Measurements from ENCODE around the gene TMEM98. TPM values are rescaled to one million over a fixed set of nuclear protein-coding genes. Genes with fewer than 3 reads are reported as not detected.
A peak's percentile ranks its signal among the peaks of the same experiment; 100 is the strongest.

The TMEM98 gene
- total RNA-seq, 2 donors from 2014 or later: 43.0 to 117 TPM

DNA sequence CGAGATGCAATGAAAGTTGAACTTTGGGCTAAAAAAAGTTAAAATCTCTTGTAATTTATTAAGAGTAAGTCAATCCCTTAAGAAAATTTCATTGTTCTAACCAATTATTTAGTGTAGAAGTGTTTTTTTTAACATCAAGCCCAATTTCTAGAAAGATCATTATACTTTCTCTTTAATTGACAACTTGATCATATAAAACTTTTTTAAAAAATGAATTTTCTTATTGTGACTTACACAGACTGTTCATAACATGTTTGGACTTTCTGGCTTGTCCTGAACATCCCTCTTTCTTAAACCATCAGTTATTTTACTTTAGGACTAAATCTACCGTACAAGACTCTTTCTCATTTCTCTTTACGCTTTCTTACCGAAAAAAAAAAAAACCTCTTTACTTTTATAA lies 26.2 kb upstream of the TMEM98 start:
- no peak for DNase-seq (ENCODE audit: low spot score)
- TF ChIP-seq, protein P1, sequence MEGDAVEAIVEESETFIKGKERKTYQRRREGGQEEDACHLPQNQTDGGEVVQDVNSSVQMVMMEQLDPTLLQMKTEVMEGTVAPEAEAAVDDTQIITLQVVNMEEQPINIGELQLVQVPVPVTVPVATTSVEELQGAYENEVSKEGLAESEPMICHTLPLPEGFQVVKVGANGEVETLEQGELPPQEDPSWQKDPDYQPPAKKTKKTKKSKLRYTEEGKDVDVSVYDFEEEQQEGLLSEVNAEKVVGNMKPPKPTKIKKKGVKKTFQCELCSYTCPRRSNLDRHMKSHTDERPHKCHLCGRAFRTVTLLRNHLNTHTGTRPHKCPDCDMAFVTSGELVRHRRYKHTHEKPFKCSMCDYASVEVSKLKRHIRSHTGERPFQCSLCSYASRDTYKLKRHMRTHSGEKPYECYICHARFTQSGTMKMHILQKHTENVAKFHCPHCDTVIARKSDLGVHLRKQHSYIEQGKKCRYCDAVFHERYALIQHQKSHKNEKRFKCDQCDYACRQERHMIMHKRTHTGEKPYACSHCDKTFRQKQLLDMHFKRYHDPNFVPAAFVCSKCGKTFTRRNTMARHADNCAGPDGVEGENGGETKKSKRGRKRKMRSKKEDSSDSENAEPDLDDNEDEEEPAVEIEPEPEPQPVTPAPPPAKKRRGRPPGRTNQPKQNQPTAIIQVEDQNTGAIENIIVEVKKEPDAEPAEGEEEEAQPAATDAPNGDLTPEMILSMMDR (IDR thresholded peaks at IDR 0.05): no peak
- H3K4me3 ChIP-seq: no peak overlapping the region
- H3K4me1 ChIP-seq: peaks cover 0 to 3% of the 10 kb centered on the region in 2 donors
- H3K9me3 ChIP-seq: no peaks in the 10 kb centered on the region
- no peak overlapping the region for H3K27ac ChIP-seq
- H3K27me3 ChIP-seq: no peaks in the 10 kb centered on the region
- no peaks in the 10 kb centered on the region for H3K36me3 ChIP-seq

DNA sequence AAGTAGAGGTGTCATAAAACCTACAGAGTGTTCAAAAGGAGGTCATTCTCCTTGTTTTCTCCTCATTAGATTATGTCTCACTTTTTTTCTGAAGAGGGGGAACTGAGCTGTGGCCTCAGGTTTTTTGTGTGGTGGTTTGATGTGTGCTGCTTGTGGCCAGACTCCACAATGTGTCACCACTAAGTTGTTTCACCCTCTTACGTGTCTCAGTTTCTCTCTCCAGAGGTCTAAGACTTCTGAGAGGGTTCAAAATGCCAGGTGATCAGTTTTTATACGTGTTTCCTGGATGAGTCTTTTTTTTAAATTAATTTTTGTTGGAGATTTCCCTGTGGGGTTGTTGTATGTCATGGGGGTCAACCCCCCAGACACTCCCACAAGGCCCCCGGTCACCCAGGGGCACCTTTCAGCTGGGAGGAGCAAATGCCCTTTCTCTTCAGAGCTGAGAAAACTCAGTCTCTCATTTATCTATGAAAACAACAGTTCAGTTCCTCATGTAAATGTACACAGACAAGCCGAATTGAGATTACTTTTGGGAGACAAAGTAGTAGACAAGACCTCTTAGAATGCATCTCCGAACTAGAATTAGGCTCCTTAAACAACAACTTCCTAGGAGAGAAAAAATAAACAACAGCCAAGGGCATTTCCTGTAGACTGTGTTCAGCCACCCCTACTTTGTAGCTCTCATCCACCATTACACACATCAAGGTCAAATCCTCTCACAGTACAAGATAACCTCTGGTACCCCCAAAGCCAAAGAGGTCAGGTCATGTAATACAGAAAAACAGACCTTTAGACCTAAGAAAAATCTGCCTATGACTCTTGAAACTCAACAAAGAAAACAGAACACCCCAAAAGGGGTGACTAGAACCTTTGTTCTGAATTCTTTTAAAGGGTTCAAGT lies 23.9 kb upstream of the TMEM98 start:
- no peak overlapping the region for H3K27ac ChIP-seq
- H3K27me3 ChIP-seq: no peaks in the 10 kb centered on the region
- no peak for DNase-seq (ENCODE audit: low spot score)
- H3K4me3 ChIP-seq: no peak overlapping the region
- TF ChIP-seq, protein P1 (IDR thresholded peaks at IDR 0.05): no peak
- H3K4me1 ChIP-seq: no peaks in the 10 kb centered on the region
- H3K9me3 ChIP-seq: no peaks in the 10 kb centered on the region
- no peaks in the 10 kb centered on the region for H3K36me3 ChIP-seq

DNA sequence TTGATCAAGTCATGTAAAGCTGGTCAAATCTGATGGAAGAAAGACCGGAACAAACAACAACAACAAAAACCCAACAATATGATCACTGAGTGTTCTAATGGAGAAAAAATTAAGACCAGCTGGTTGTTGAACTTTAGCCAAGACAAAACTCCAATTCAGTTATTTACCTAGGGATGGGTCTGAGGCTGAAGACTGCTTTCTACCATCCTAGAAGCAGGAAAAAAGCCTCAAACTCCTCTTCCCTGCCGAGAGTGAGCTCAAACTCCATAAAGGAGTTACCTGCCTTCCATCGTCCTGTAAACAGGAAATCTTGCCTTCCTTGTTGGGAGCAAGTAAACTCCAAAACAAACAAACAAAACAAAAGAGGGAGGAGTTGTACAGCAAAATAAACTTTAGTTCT lies 23.1 kb upstream of the TMEM98 start:
- Histone ChIP-seq H3K36me3 (no peaks in the 10 kb centered on the region), H3K9me3 (no peaks in the 10 kb centered on the region), H3K4me3 (no peak overlapping the region), H3K27me3 (no peaks in the 10 kb centered on the region), H3K27ac (no peak overlapping the region), H3K4me1 (no peaks in the 10 kb centered on the region)
- DNase-seq (ENCODE audit: low spot score): no peak
- TF ChIP-seq, protein P1 (IDR thresholded peaks at IDR 0.05): no peak

DNA sequence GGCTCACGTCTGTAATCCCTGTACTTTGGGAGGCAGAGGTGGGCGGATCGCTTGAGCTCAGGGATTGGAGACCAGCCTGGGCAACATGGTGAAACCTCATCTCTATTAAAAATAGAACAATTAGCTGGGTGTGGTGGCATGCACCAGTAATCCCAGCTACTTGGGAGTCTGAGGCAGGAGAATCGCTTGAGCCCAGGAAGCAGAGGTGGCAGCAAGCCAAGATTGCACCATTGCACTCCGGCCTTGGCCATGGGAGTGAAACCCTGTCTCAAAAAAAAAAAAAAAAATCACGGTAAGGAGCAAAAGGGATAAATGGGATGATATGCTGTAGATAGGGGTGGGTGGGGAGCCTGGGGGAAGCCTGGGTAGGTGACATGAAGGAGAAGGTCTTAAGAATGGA lies 20.4 kb upstream of the TMEM98 start:
- TF ChIP-seq, protein P1 (IDR thresholded peaks at IDR 0.05): no peak
- DNase-seq (ENCODE audit: low spot score): no peak
- Histone ChIP-seq H3K27me3 (no peaks in the 10 kb centered on the region), H3K27ac (no peak overlapping the region), H3K9me3 (no peaks in the 10 kb centered on the region), H3K4me1 (no peaks in the 10 kb centered on the region), H3K4me3 (no peak overlapping the region), H3K36me3 (no peaks in the 10 kb centered on the region)

DNA sequence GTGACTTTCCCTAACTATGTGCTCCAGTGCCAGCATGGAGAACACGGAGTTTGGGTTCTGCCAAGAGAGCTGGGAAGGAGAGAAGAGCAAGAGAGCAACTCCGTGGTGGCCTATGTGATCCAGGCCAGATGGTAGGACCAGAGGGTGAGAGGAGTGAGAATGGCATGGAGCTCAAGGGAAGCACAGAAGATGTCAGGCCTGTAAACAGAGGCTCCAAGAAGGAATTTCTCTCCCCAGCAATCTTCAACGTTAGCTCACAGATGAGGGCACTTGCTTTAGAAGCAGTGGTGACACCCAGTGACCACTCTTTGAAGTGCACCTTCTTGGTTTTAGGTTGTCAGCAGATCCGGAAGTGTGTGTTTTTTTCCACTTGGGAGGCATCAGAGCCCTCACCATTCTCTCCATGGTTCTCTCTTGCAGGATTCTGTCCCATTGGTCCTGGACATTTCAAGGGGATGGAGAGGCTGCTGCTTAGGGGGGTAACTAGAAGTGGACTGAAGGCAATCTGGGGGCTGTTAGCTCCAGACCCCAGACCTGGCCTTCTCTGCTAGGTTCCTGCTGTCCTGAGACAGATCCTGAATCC lies 18.1 kb upstream of the TMEM98 start:
- TF ChIP-seq, protein P1 (IDR thresholded peaks at IDR 0.05): peak; percentile 65 to 84
- no peaks in the 10 kb centered on the region for H3K27me3 ChIP-seq
- no peak overlapping the region for H3K27ac ChIP-seq
- DNase-seq (ENCODE audit: low spot score): peak; percentile 78
- H3K4me1 ChIP-seq: no peaks in the 10 kb centered on the region
- H3K9me3 ChIP-seq: no peaks in the 10 kb centered on the region
- no peaks in the 10 kb centered on the region for H3K36me3 ChIP-seq
- no peak overlapping the region for H3K4me3 ChIP-seq

Data from right atrium auricular region (tissue), 2 donors.